IPS DF 6.9 (cell line): ENCODE data around the gene PICK1.
"Not testable (repeated sequence)": the region's sequence is repeated elsewhere in the genome, so short reads cannot be mapped to it uniquely, and the experiment has no call there.

Source experiments
- DNase-seq: peaks from one replicate; pipeline ENCODE4 v3.0.0-alpha.2; 2013; ENCODE audit warnings: low read depth, low spot score
- H3K27ac ChIP-seq: one replicate; pipeline ENCODE4 v1.5.1; 2013; ENCODE audit warnings: low read length, control low read depth
- H3K27me3 ChIP-seq: 2 replicates; pipeline ENCODE4 v1.6.1; 2013; ENCODE audit warnings: mild to moderate bottlenecking, low read length; ENCODE audit not compliant: control insufficient read depth, insufficient read depth
- H3K36me3 ChIP-seq: 2 replicates; pipeline ENCODE4 v1.6.1; 2013; ENCODE audit warnings: low read length; ENCODE audit not compliant: control insufficient read depth, insufficient read depth
- H3K4me1 ChIP-seq: 2 replicates; pipeline ENCODE4 v1.6.1; 2013; ENCODE audit warnings: low read length; ENCODE audit not compliant: control insufficient read depth, insufficient read depth
- H3K4me3 ChIP-seq: 2 replicates; pipeline ENCODE4 v1.5.1; 2013; ENCODE audit warnings: mild to moderate bottlenecking, low read length
- H3K9me3 ChIP-seq: 2 replicates; pipeline ENCODE4 v1.6.1; 2013; ENCODE audit warnings: low read length, inconsistent platforms; ENCODE audit not compliant: control insufficient read depth, insufficient read depth
- WGBS: extraction: QIAGEN DNeasy Blood & Tissue Kit; methylation state at CpG from one replicate; pipeline ENCODE4 v1.1.7; 2013; ENCODE audit warnings: mixed read lengths, missing lambda C conversion rate; ENCODE audit not compliant: insufficient read length, insufficient coverage; 5-methylcytosine and 5-hydroxymethylcytosine counted together

Gene PICK1

GRCh38 chr22:38072322-38073149 is 15.3 kb downstream of the PICK1 start:
- Histone ChIP-seq H3K9me3 (no peaks in the 10 kb centered on the region), H3K4me3 (no peak overlapping the region), H3K27ac (no peak overlapping the region), H3K4me1 (no peaks in the 10 kb centered on the region), H3K27me3 (no peaks in the 10 kb centered on the region), H3K36me3 (peaks cover 15% of the 10 kb centered on the region)
- no peak for DNase-seq
- WGBS, result no CpG with 5 or more reads among the region's 25 CpGs

GRCh38 chr22:38073150-38074130 is 16.2 kb downstream of the PICK1 start:
- H3K36me3 ChIP-seq, result peaks cover 15% of the 10 kb centered on the region
- no CpG with 5 or more reads among the region's 28 CpGs for WGBS
- H3K27ac ChIP-seq, result no peak overlapping the region
- H3K4me1 ChIP-seq, result no peaks in the 10 kb centered on the region
- no peaks in the 10 kb centered on the region for H3K9me3 ChIP-seq
- no peaks in the 10 kb centered on the region for H3K27me3 ChIP-seq
- H3K4me3 ChIP-seq, result no peak overlapping the region
- DNase-seq, result no peak

- H3K36me3 ChIP-seq, result peaks cover 15% of the 10 kb centered on the region
- H3K27me3 ChIP-seq, result no peaks in the 10 kb centered on the region
- no CpG with 5 or more reads among the region's 47 CpGs for WGBS
- no peak overlapping the region for H3K4me3 ChIP-seq
- no peaks in the 10 kb centered on the region for H3K4me1 ChIP-seq
- no peaks in the 10 kb centered on the region for H3K9me3 ChIP-seq
- DNase-seq, result no peak
- no peak overlapping the region for H3K27ac ChIP-seq
These were observed 17.2 kb downstream of the PICK1 start for GRCh38 chr22:38074181-38075104.

GRCh38 chr22:38075105-38075825 is 18.1 kb downstream of the PICK1 start:
- no peak overlapping the region for H3K27ac ChIP-seq
- no CpG with 5 or more reads among the region's 32 CpGs for WGBS
- no peak for DNase-seq
- H3K4me3 ChIP-seq, result no peak overlapping the region
- no peaks in the 10 kb centered on the region for H3K27me3 ChIP-seq
- no peaks in the 10 kb centered on the region for H3K9me3 ChIP-seq
- H3K4me1 ChIP-seq, result no peaks in the 10 kb centered on the region
- peaks cover 15% of the 10 kb centered on the region for H3K36me3 ChIP-seq

- Histone ChIP-seq H3K27ac (no peak overlapping the region), H3K36me3 (peaks cover 15% of the 10 kb centered on the region), H3K9me3 (no peaks in the 10 kb centered on the region), H3K4me3 (no peak overlapping the region), H3K4me1 (no peaks in the 10 kb centered on the region), H3K27me3 (no peaks in the 10 kb centered on the region; the same call in 1 of the 2 replicates)
- no peak for DNase-seq
- no CpG with 5 or more reads among the region's 13 CpGs for WGBS
These were observed 18.8 kb downstream of the PICK1 start for GRCh38 chr22:38075961-38076360.

GRCh38 chr22:38077096-38077495 is 19.9 kb downstream of the PICK1 start:
- DNase-seq, result no peak
- H3K9me3 ChIP-seq, result no peaks in the 10 kb centered on the region
- peaks cover 15% of the 10 kb centered on the region for H3K36me3 ChIP-seq
- no peak overlapping the region for H3K27ac ChIP-seq
- H3K4me1 ChIP-seq, result no peaks in the 10 kb centered on the region
- WGBS, result no CpG with 5 or more reads among the region's 12 CpGs
- peaks cover 5% of the 10 kb centered on the region; the same call in 1 of the 2 replicates for H3K27me3 ChIP-seq
- H3K4me3 ChIP-seq, result no peak overlapping the region

GRCh38 chr22:38077595-38077994 is 20.4 kb downstream of the PICK1 start:
- WGBS, result no CpG with 5 or more reads among the region's 14 CpGs
- Histone ChIP-seq H3K27me3 (peaks cover 5% of the 10 kb centered on the region; the same call in 1 of the 2 replicates), H3K4me1 (no peaks in the 10 kb centered on the region), H3K27ac (no peak overlapping the region), H3K4me3 (no peak overlapping the region), H3K36me3 (peaks cover 13% of the 10 kb centered on the region), H3K9me3 (no peaks in the 10 kb centered on the region)
- DNase-seq, result no peak

- Histone ChIP-seq H3K4me3 (no peak overlapping the region), H3K27ac (no peak overlapping the region), H3K9me3 (no peaks in the 10 kb centered on the region), H3K36me3 (peaks cover 8% of the 10 kb centered on the region), H3K27me3 (peaks cover 5% of the 10 kb centered on the region; the same call in 1 of the 2 replicates), H3K4me1 (no peaks in the 10 kb centered on the region)
- WGBS, result no CpG with 5 or more reads among the region's 22 CpGs
- DNase-seq, result no peak
These were observed 21.0 kb downstream of the PICK1 start for GRCh38 chr22:38078046-38078840.

GRCh38 chr22:38079208-38079607 is 22.0 kb downstream of the PICK1 start:
- not testable (repeated sequence) for H3K27ac ChIP-seq, H3K9me3 ChIP-seq, DNase-seq, H3K4me1 ChIP-seq, H3K36me3 ChIP-seq, H3K4me3 ChIP-seq, H3K27me3 ChIP-seq
- WGBS, result no CpG with 5 or more reads among the region's 2 CpGs
